ENCODE results near the gene ZNF362.
"Not testable (repeated sequence)": the region's sequence is repeated elsewhere in the genome, so short reads cannot be mapped to it uniquely, and the experiment has no call there.

Gene ZNF362

DNA sequence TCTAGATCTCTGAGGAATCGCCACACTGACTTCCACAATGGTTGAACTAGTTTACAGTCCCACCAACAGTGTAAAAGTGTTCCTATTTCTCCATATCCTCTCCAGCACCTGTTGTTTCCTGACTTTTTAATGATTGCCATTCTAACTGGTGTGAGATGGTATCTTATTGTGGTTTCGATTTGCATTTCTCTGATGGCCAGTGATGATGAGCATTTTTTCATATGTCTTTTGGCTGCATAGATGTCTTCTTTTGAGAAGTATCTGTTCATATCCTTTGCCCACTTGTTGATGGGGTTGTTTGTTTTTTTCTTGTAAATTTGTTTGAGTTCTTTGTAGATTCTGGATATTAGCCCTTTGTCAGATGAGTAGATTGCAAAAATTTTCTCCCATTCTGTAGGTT, 34.3 kb downstream of the ZNF362 start:
- not testable (repeated sequence) for H3K9me3 ChIP-seq; H3K36me3 ChIP-seq (replicated peaks); H3K4me3 ChIP-seq; H3K27me3 ChIP-seq (ENCODE audit: low read depth); H3K4me1 ChIP-seq; DNase-seq (ENCODE audit: low spot score in 2 of 2)
- in situ Hi-C loops (cut with MboI; ENCODE audit: low sequenced_read_pairs) = loop anchor here (10.0 kb wide), 1 partner anchor 324 kb away; no protein-coding TSS in a partner anchor

DNA sequence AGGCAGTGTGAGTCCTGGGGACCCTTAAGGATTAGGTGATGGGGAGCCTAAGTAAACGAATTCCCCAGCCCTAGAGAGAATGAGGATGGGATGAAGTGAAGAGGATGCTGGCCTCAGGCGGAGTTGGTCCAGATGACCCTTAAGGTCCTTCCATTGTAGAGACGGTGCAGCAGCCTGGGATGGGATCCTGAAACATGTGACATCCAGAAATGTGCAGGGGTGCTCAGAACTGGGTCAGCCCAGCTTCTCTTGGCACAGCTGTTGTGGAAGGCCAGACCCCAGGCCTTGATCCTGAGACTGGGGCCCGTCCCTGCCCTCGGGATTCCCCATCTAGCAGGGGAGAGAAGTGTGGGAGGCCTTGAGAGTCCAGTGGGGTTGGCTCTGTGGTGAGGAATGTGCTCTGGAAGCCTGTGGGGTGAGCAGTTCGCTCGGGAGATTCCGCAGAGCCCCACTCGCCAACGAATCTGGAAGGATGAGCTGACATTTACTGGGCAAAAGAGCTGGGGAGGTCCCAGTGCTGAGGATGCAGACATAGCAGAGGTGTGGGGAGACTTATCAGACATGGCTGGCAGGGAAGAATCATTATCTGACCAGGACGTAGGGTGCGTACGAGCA, 36.5 kb downstream of the ZNF362 start:
- in situ Hi-C loops (cut with MboI; ENCODE audit: low sequenced_read_pairs) = loop anchor here (10.0 kb wide), 1 partner anchor 322 kb away; no protein-coding TSS in a partner anchor
- Histone ChIP-seq H3K4me1 (no peaks in the 10 kb centered on the region), H3K4me3 (no peak overlapping the region), H3K36me3 (replicated peaks) (peaks cover 17% of the 10 kb centered on the region), H3K9me3 (no peaks in the 10 kb centered on the region), H3K27me3 (ENCODE audit: low read depth) (no peaks in the 10 kb centered on the region)
- no peak for DNase-seq (ENCODE audit: low spot score in 2 of 2)

DNA sequence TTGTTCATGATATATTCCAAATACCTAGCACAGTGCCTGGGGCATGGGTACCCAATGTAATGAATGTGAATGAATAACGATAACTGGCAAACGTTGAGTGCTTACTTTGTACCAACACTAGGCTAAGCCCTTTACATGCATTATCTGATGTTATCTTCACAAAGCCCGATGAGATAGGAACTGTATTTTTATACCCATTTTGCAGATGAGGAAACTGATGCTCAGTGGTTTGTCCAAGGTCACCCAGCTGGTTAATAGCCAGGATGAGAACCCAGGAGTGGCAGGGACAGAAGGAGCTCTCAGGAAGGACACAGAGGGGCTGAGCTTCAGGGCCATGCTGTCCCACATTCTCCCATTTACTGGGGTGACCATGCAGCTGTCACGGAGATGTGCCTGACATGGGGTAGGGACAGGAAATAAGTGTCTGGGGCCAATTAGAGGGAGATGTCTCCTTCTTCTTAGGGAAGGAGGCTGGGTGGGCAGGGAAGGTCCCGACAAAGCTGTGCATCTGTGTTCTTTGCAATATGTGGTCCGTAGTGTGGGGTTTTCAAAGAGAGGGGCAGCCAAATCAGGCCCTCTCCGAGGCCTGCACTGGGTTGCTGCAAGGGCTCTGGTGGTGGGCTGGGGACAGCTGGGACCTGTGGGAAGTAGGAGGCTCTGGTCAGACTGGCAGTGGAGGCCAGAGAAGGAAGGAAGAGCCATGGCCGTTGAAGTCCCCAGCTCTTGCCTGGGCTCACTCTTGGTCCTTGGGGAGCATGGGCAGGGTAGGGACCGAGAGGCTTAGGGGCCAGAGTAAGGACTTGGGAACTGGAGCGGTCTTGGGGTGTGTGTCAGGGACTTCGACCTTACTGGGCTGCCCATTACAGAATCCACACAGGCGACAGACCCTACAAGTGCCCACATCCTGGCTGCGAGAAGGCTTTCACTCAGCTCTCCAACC, 38.0 kb downstream of the ZNF362 start:
- H3K4me1 ChIP-seq = no peaks in the 10 kb centered on the region
- no peaks in the 10 kb centered on the region for H3K9me3 ChIP-seq
- H3K4me3 ChIP-seq = no peak overlapping the region
- DNase-seq (ENCODE audit: low spot score in 2 of 2) = no peak
- in situ Hi-C loops (cut with MboI; ENCODE audit: low sequenced_read_pairs) = loop anchor here (5.0 to 10.0 kb wide), 2 partner anchors 173 to 320 kb away; no protein-coding TSS in a partner anchor
- no peaks in the 10 kb centered on the region for H3K27me3 ChIP-seq (ENCODE audit: low read depth)
- H3K36me3 ChIP-seq (replicated peaks) = peaks cover 23% of the 10 kb centered on the region

DNA sequence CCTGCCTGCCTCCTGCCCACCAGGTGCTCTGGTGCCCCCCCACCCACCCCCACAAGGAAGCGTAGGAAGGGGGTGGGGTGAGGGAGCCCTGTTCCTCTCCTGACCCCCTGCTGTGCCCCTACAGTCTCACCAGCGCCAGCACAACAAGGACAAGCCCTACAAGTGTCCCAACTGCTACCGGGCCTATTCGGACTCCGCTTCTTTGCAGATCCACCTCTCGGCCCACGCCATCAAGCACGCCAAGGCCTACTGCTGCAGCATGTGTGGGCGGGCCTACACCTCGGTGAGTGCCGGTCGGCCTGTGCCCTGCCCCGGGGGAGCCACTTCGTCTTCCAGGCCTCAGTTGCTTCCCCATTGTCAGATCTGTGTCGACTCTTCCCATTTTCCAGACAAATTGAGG, 38.7 kb downstream of the ZNF362 start:
- Histone ChIP-seq H3K4me1 (no peaks in the 10 kb centered on the region), H3K4me3 (no peak overlapping the region), H3K36me3 (replicated peaks) (peaks cover 23% of the 10 kb centered on the region), H3K27me3 (ENCODE audit: low read depth) (no peaks in the 10 kb centered on the region), H3K9me3 (no peaks in the 10 kb centered on the region)
- in situ Hi-C loops (cut with MboI; ENCODE audit: low sequenced_read_pairs) = loop anchor here (5.0 to 10.0 kb wide), 2 partner anchors 172 to 320 kb away; no protein-coding TSS in a partner anchor
- DNase-seq (ENCODE audit: low spot score in 2 of 2) = no peak

DNA sequence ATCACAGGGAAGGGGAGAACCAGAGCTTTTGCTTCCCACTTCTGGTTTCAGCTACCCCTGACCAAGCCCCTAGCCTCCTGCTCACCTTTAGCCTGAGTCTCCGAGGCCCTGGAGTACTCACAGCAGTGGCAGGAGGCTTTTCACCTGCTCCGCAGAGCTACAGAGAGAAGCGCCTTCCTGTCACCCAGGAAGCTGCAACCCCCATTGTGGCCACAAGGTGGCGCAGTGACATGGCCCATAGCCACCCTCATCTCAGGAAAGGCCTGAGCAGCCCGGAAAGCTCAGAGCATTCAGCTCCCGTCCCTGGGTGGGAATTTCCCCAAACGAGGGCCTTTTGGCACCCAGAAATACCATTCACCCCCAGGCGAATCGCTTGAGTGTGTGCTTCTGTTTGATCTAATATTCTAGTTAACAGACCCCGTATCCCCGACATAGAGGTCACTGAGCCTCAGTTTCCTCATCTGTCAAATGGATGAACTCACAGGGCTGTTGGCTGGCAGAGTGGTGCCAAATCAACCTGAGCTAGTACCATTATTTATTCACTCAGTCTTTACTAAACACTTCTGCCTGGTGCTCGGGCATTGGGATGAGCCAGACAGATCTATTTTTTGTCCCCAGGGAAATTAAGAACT, 39.3 kb downstream of the ZNF362 start:
- Histone ChIP-seq H3K27me3 (ENCODE audit: low read depth) (no peaks in the 10 kb centered on the region), H3K9me3 (no peaks in the 10 kb centered on the region), H3K4me1 (no peaks in the 10 kb centered on the region), H3K36me3 (replicated peaks) (peaks cover 23% of the 10 kb centered on the region), H3K4me3 (no peak overlapping the region)
- in situ Hi-C loops (cut with MboI; ENCODE audit: low sequenced_read_pairs) = loop anchor here (5.0 to 10.0 kb wide), 2 partner anchors 172 to 319 kb away; no protein-coding TSS in a partner anchor
- peak; percentile 47 to 91 for DNase-seq (ENCODE audit: low spot score in 2 of 2)

DNA sequence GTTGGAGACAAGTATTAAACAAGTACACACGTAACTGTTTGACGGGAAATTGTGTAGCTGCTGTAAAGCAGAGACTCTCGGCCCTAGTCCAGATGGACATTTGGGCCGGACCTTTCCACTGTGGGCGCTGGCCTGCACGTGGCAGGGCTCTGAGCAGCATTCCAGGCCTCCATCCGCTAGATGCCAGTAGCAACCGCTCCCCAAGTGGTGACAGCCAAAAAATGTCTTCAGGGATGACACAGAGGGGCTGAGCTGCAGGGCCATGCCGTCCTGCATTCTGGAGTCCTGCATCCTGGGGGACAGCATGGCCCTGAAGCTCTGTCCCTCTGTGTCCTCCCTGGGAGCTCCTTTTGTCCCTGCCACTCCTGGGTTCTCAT, 39.8 kb downstream of the ZNF362 start:
- H3K27me3 ChIP-seq (ENCODE audit: low read depth) = no peaks in the 10 kb centered on the region
- in situ Hi-C loops (cut with MboI; ENCODE audit: low sequenced_read_pairs) = loop anchor here (5.0 to 10.0 kb wide), 2 partner anchors 171 to 319 kb away; no protein-coding TSS in a partner anchor
- peaks cover 23% of the 10 kb centered on the region for H3K36me3 ChIP-seq (replicated peaks)
- no peak overlapping the region for H3K4me3 ChIP-seq
- no peaks in the 10 kb centered on the region for H3K9me3 ChIP-seq
- DNase-seq (ENCODE audit: low spot score in 2 of 2) = no peak
- H3K4me1 ChIP-seq = no peaks in the 10 kb centered on the region

DNA sequence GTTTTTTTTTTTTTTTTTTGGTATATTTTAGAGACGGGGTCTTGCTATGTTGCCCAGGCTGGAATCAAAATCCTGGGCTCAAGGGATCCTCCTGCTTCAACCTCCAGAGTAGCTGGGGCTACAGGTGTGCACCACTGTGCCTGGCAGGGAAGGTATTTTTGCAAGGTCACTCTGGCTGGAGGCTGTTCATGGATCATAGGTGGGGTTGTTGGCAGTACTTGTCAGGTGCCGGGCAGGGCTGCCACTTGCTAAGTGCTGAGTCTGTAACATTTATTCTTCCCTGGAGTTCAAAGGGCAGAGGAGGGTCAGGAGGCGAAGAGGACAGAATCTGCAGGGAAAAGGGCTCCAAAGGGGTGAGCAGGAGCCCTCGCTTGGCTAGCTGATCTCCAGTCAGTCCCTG, 40.5 kb downstream of the ZNF362 start:
- DNase-seq (ENCODE audit: low spot score in 2 of 2) = no peak
- in situ Hi-C loops (cut with MboI; ENCODE audit: low sequenced_read_pairs) = loop anchor here (5.0 to 10.0 kb wide), 2 partner anchors 170 to 318 kb away; no protein-coding TSS in a partner anchor
- Histone ChIP-seq H3K27me3 (ENCODE audit: low read depth) (no peaks in the 10 kb centered on the region), H3K4me1 (no peaks in the 10 kb centered on the region), H3K4me3 (no peak overlapping the region), H3K36me3 (replicated peaks) (peaks cover 23% of the 10 kb centered on the region), H3K9me3 (no peaks in the 10 kb centered on the region)

DNA sequence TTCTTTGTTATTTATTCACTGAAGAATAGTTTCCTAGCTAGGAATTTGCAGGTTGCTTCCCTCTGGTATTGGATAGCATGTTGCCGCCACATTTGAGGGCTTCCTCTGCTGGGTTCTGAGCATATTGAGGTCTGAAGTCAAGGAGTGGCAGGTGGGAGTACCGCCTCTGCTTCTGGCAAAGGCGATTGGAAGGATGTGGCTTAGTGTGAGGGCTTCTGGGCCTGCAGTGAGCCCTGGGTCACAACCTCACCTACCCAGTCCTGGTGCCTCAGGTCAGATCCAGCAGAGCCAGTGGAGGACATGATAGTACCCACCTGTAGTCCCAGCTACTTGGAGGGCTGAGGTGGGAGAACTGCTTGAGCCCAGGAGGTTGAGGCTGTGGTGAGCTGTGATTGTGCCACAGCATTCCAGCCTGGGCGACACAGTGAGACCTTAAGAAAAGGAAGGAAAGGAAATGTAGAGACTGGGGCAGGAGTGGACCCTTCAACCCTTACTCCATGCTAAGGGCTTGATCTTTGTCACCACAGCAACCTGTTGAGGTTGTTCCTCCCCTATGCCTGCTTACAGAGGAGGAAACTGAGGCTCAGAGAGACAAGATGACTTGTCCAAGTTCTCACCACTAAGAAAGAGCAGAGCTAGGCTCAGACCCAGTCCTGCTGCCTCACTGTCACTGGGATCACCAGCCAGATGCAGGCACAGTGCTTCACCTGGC, 41.8 kb downstream of the ZNF362 start:
- in situ Hi-C loops (cut with MboI; ENCODE audit: low sequenced_read_pairs) = loop anchor here (5.0 to 10.0 kb wide), 2 partner anchors 169 to 317 kb away; no protein-coding TSS in a partner anchor

DNA sequence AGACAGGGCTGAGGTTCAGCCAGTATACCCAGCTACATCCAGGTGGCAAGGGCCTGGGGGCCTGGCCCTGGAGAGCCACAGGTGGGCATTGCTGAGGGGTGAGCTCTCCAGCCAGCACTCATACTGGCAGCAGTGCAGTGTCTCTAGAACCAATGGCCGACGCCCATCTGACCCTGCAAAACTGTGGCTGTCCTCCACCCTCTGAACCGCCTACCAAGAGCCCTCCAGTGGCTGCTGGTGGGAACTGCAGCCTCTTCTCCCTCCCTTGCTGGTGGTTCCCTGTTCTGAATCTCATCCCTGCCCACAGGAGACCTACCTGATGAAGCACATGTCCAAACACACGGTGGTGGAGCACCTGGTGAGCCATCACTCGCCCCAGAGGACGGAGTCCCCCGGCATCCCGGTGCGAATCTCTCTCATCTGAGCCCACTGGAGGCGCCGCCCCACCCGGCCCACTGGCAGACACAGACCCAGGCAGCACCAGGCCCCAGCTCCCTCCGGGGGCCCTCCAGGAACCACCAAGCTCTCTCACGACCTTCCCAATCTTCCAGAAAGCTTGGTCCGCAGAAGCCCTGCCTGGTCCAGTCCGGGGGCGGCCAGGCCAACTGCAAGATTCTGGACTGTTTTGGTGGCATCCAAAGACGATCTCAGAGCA, 42.5 kb downstream of the ZNF362 start:
- Histone ChIP-seq H3K4me3 (no peak overlapping the region), H3K4me1 (no peaks in the 10 kb centered on the region), H3K9me3 (no peaks in the 10 kb centered on the region), H3K36me3 (replicated peaks) (peaks cover 23% of the 10 kb centered on the region), H3K27me3 (ENCODE audit: low read depth) (no peaks in the 10 kb centered on the region)
- in situ Hi-C loops (cut with MboI; ENCODE audit: low sequenced_read_pairs) = loop anchor here (5.0 to 10.0 kb wide), 2 partner anchors 169 to 316 kb away; no protein-coding TSS in a partner anchor
- DNase-seq (ENCODE audit: low spot score in 2 of 2) = peak; percentile 51 to 82

More for the DNA sequence above, 41.8 kb downstream of the ZNF362 start:
- no peaks in the 10 kb centered on the region for H3K4me1 ChIP-seq
- no peaks in the 10 kb centered on the region for H3K9me3 ChIP-seq
- peaks cover 23% of the 10 kb centered on the region for H3K36me3 ChIP-seq (replicated peaks)
- no peak overlapping the region for H3K4me3 ChIP-seq
- no peak for DNase-seq (ENCODE audit: low spot score in 2 of 2)
- H3K27me3 ChIP-seq (ENCODE audit: low read depth) = no peaks in the 10 kb centered on the region

DNA sequence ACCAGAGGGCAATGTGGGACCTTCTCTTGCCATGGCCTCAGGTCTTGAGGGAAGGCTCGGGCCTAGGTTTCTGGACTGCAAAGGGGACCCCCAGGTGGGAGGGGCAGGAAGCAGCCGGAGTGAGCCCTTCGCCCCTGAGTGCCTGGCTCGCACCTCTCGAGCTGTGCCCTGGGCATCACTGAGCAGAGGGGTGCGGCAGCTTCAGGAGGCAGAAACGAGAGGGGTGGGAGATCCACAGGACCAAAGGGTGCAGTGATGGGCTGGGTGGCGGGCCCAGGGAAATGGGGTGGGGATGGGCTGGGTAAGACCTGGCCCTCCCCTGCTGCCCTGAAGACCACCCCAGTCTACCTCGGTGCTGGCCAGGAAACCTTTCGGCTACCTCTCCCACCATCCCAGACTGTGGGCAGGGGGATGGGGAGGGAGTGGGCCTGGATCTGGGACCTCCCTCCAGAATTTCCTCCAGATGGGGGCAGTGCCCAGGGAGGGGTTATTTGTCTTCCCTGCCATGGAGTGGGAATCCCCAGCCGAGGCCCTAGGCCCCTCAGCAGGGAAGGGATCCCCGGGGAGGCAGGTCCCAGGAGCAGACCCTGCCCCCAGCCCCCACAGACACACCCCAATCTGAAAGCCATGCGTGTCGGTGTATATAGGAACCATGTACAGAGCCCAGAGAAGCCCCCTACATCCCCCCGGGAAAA, 43.3 kb downstream of the ZNF362 start:
- Histone ChIP-seq H3K4me3 (no peak overlapping the region), H3K27me3 (ENCODE audit: low read depth) (no peaks in the 10 kb centered on the region), H3K36me3 (replicated peaks) (peaks cover 20% of the 10 kb centered on the region), H3K9me3 (no peaks in the 10 kb centered on the region), H3K4me1 (no peaks in the 10 kb centered on the region)
- in situ Hi-C loops (cut with MboI; ENCODE audit: low sequenced_read_pairs) = loop anchor here (5.0 to 10.0 kb wide), 2 partner anchors 168 to 315 kb away; no protein-coding TSS in a partner anchor
- DNase-seq (ENCODE audit: low spot score in 2 of 2) = no peak

DNA sequence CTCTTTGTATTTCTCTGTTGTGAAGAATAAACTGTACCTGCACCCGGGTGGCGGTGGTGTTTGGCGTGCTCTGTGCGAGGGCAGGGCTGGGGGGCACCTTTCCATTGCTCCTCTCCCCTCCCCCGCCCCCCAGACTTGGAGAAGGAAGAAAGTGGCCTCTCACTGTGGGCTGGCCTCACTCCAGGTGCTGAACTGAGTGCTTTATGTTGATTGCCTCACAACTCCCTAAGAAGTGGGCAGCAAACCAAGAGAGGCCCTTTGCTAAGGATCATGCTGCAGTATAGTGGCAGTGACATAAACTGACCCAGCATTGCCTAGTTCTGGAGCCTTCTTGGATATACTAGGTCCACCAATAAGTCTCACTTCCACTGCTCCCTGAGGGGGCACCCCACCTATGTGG, 44.4 kb downstream of the ZNF362 start:
- in situ Hi-C loops (cut with MboI; ENCODE audit: low sequenced_read_pairs) = no loop called here
- no peaks in the 10 kb centered on the region for H3K27me3 ChIP-seq (ENCODE audit: low read depth)
- DNase-seq (ENCODE audit: low spot score in 2 of 2) = no peak
- no peaks in the 10 kb centered on the region for H3K4me1 ChIP-seq
- peaks cover 14% of the 10 kb centered on the region for H3K36me3 ChIP-seq (replicated peaks)
- no peak overlapping the region for H3K4me3 ChIP-seq
- H3K9me3 ChIP-seq = no peaks in the 10 kb centered on the region

DNA sequence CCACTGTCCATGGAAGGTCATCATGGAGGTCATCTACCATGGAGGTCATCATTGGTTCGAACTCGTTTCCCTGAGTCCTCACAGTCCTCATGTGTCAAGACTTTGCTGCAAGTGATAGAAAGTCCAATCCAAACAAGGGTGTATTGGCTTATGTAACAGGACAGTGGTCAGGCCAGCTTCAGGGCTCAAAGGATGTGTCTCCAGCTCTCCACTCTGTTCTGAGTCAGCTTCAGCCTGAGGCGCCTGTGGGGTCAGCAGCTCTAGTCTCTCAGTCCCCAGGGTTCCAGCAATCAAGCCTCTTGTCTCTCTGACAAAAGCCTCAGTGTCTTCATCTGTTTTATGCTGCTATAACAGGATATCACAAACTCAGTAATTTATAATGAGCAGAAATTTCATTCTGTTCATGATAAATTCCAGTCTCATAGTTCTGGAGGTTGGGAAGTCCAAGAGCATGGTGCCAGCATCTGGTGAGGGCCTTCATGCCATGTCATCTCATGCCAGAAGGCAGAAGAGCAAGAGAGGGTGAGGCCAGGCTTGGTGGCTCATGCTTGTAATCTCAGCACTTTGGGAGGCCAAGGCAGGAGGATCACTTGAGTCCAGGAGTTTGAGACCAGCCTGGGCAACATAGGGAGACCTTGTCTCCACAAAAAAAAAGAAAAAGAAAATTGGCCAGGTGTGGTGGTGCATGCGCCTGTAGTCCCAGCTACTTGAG, 45.1 kb downstream of the ZNF362 start:
- in situ Hi-C loops (cut with MboI; ENCODE audit: low sequenced_read_pairs) = no loop called here

More for the DNA sequence above, 45.1 kb downstream of the ZNF362 start:
- H3K36me3 ChIP-seq (replicated peaks) = peaks cover 6% of the 10 kb centered on the region
- no peak for DNase-seq (ENCODE audit: low spot score in 2 of 2)
- no peaks in the 10 kb centered on the region for H3K27me3 ChIP-seq (ENCODE audit: low read depth)
- H3K4me1 ChIP-seq = no peaks in the 10 kb centered on the region
- no peak overlapping the region for H3K4me3 ChIP-seq
- no peaks in the 10 kb centered on the region for H3K9me3 ChIP-seq

Data from HAP-1 (cell line).